Right lobe of liver (tissue), 6 donors: Measurements from ENCODE around the gene KDM7A. TPM values are rescaled to one million over a fixed set of nuclear protein-coding genes. Genes with fewer than 3 reads are reported as not detected.

Source experiments
- ATAC-seq, 4 donors: fragments of 200-7000 bp; cut with Tn5 transposase; one replicate each; pipeline ENCODE4 v1.9.1; 2020; ENCODE audit warnings: mild to moderate bottlenecking in 4 of 4, moderate library complexity in 4 of 4
- DNase-seq, 3 donors: peaks; one replicate each; pipeline ENCODE4 v3.0.0-alpha.2; 2020
- H3K27ac ChIP-seq, 3 donors: fragments of 200-600 bp; one replicate each; pipeline ENCODE4 v1.8.0; 2022
- H3K27me3 ChIP-seq, 2 donors: fragments of 200-600 bp; one replicate each; pipeline ENCODE4 v1.8.0; 2022
- H3K36me3 ChIP-seq, 4 donors: fragments of 200-600 bp; sonication (generic) in 1 of 4; one replicate each; pipeline versions ENCODE4 v1.5.1 to v1.8.0; 2017 to 2022; ENCODE audit warnings: control low read depth in 1 of 4
- H3K4me1 ChIP-seq, 4 donors: fragments of 200-600 bp; sonication (generic) in 1 of 4; one replicate each; pipeline versions ENCODE4 v1.5.1 to v1.8.0; 2017 to 2022; ENCODE audit warnings: control low read depth in 1 of 4
- H3K4me3 ChIP-seq, 3 donors: fragments of 200-600 bp; one replicate each; pipeline ENCODE4 v1.8.0; 2022
- H3K9me3 ChIP-seq, 4 donors: fragments of 200-600 bp; sonication (generic) in 1 of 4; one replicate each; pipeline versions ENCODE4 v1.5.1 to v1.8.0; 2017 to 2022; ENCODE audit warnings: control low read depth in 1 of 4
- POLR2A ChIP-seq: fragments of 450-650 bp; IDR thresholded peaks from one replicate; pipeline ENCODE4 v1.6.1; 2017; ENCODE audit warnings: antibody characterized with exemption, mild to moderate bottlenecking
- WGBS: methylation state at CpG from one replicate; pipeline ENCODE4 v1.1.6; 2018; ENCODE audit warnings: low coverage, low lambda C conversion rate; ENCODE audit not compliant: insufficient coverage; ENCODE audit errors: missing lambda C conversion rate; 5-methylcytosine and 5-hydroxymethylcytosine counted together
- intact Hi-C, 2 donors: fragments of 100-400 bp; cut with DNase I; formaldehyde crosslinking; loops; one replicate each; pipeline versions ENCODE4 v1.11.2 to v1.14.1; 2022
- total RNA-seq, 6 experiments: library from RNA; depleted of rRNA in 2 of 6; stranded (reverse); fragments of >200 nt in 2 of 6; fragmentation: NEBNext Ultra II Directional in 3 of 6; extraction: Animal tissue kit (Norgen Biotek cat#: 25700) in 3 of 6; gene quantifications; one replicate each; pipeline versions ENCODE4 v1.1.0 to v1.2.4, GENCODE V29; 2016 to 2023
- TF ChIP-seq, protein P1 (sequence below), 4 donors: fragments of 200-600 bp in 3 of 4; fragments of 450-650 bp in 1 of 4; IDR thresholded peaks; one replicate each; pipeline versions ENCODE4 v1.5.1 to v1.8.0; 2016 to 2022; ENCODE audit warnings: antibody characterized with exemption in 4 of 4, mild to moderate bottlenecking in 2 of 4
- donor health status: DM: no; HTN: yes; CAD: no.
- donor health status: DM: no; HTN: no; CAD: no.
- donor health status: DM: no; HTN: no; CAD: no.
- donor health status: DM: no; HTN: yes; CAD: no.
- donor health status: DM: no; HTN: yes; CAD: no.

Gene KDM7A
- total RNA-seq, 6 experiments from 2014 or later, result 3.7 to 10.7 (median 6.8) TPM

GRCh38 chr7:140053812-140054539 is 122.8 kb downstream of the KDM7A start:
- intact Hi-C loops, result no loop called here
- H3K4me1 ChIP-seq, result peaks cover 0 to 23% (median 7%) of the 10 kb centered on the region in 4 donors
- peaks cover 0 to 15% (median 1%) of the 10 kb centered on the region in 4 donors for H3K36me3 ChIP-seq
- peak in 1 of 4 donors; percentile 19 for ATAC-seq
- H3K9me3 ChIP-seq, result no peaks in the 10 kb centered on the region
- no peak overlapping the region for H3K27ac ChIP-seq
- H3K4me3 ChIP-seq, result no peak overlapping the region
- H3K27me3 ChIP-seq, result no peaks in the 10 kb centered on the region
- no peak for TF ChIP-seq POLR2A
- TF ChIP-seq, protein P1, sequence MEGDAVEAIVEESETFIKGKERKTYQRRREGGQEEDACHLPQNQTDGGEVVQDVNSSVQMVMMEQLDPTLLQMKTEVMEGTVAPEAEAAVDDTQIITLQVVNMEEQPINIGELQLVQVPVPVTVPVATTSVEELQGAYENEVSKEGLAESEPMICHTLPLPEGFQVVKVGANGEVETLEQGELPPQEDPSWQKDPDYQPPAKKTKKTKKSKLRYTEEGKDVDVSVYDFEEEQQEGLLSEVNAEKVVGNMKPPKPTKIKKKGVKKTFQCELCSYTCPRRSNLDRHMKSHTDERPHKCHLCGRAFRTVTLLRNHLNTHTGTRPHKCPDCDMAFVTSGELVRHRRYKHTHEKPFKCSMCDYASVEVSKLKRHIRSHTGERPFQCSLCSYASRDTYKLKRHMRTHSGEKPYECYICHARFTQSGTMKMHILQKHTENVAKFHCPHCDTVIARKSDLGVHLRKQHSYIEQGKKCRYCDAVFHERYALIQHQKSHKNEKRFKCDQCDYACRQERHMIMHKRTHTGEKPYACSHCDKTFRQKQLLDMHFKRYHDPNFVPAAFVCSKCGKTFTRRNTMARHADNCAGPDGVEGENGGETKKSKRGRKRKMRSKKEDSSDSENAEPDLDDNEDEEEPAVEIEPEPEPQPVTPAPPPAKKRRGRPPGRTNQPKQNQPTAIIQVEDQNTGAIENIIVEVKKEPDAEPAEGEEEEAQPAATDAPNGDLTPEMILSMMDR (IDR thresholded peaks at IDR 0.05), result no peak
- WGBS, result 39% methylated on average over 3 of the region's 3 CpGs
- no peak for DNase-seq

DNA sequence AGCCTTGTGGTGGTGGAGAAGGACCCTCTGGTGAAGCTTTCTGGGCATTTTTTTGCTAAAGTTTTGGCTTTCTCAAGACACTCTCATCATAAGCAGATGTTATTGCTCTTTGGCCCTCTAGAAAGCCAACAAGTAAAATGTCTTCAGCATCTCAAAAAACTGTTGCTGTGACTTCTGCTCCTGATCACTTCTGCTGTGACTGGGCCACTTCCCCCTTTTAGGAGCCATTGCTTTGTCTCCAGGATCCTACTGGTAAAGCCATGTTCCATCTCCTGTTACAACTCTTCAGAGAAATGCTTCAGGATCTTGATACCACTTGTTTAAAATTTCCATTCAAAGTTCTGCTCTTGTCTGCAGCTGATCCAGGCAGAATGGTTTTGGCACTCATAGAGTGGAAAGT is 125.0 kb downstream of the KDM7A start:
- Histone ChIP-seq H3K27me3 (no peaks in the 10 kb centered on the region), H3K4me3 (no peak overlapping the region), H3K9me3 (no peaks in the 10 kb centered on the region), H3K36me3 (peaks cover 0 to 12% (median 1%) of the 10 kb centered on the region in 4 donors), H3K4me1 (peaks cover 0 to 30% (median 13%) of the 10 kb centered on the region in 4 donors), H3K27ac (no peak overlapping the region)
- no peak for DNase-seq
- ATAC-seq, result no peak
- TF ChIP-seq POLR2A, result no peak
- TF ChIP-seq, protein P1 (IDR thresholded peaks at IDR 0.05), result no peak
- intact Hi-C loops, result no loop called here

- H3K4me3 ChIP-seq, result no peak overlapping the region
- no peaks in the 10 kb centered on the region for H3K9me3 ChIP-seq
- intact Hi-C loops, result no loop called here
- 82% methylated on average over 3 of the region's 3 CpGs for WGBS
- H3K27ac ChIP-seq, result peak overlapping the region in 2 of 3 donors; percentile 67 to 71
- peaks cover 0 to 47% (median 15%) of the 10 kb centered on the region in 4 donors for H3K4me1 ChIP-seq
- TF ChIP-seq, protein P1 (IDR thresholded peaks at IDR 0.05), result no peak
- TF ChIP-seq POLR2A, result no peak
- ATAC-seq, result no peak
- H3K27me3 ChIP-seq, result no peaks in the 10 kb centered on the region
- DNase-seq, result no peak
- peaks cover 0 to 4% (median 0%) of the 10 kb centered on the region in 4 donors for H3K36me3 ChIP-seq
Measured at GRCh38 chr7:140050100-140050499, 126.7 kb downstream of the KDM7A start.

DNA sequence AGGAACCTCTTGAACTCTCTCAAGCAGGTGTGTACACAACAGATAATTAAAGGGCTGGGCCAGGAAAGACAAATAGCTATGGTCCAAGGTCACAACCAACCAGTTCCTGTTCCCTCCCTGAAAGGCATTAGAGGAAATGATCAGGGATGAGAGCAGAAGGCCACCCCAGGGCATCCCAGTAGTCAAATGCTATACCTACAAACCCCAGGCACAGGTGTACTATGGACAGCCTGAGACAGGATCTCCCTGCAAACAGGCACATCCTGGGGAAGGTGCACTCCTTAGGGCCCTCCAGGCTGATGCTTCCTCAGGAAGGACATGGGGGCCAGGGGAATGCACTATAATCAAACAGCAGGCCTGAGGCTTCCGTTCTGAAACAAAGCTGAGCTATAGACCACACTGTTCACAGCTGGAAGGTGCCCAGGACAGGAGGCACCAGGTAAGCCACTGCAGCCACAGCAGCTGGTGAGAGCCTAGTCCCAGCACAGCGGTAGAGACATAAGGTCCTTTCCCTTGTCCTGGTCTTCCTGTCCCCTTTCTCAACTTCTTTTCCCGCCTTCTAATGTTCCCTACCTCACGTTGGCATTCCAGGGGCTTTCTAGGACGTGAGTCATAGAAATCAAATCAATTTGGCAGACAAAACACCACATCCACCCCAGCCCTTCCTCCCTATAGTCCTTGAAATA is 127.3 kb downstream of the KDM7A start:
- Histone ChIP-seq H3K36me3 (peaks cover 0 to 4% (median 0%) of the 10 kb centered on the region in 4 donors), H3K4me1 (peaks cover 0 to 45% (median 16%) of the 10 kb centered on the region in 4 donors), H3K27me3 (no peaks in the 10 kb centered on the region), H3K4me3 (no peak overlapping the region), H3K27ac (peak overlapping the region; percentile 35 to 71 (median 67)), H3K9me3 (no peaks in the 10 kb centered on the region)
- intact Hi-C loops, result no loop called here
- 58% methylated on average over 4 of the region's 5 CpGs for WGBS
- ATAC-seq, result peak; percentile 89 to 98 (median 96)
- no peak for TF ChIP-seq POLR2A
- TF ChIP-seq, protein P1 (IDR thresholded peaks at IDR 0.05), result no peak
- peak; percentile 46 to 82 (median 61) for DNase-seq
